DOHH2 (cell line): Measurements from ENCODE around the gene RBFOX1.

Experiments used
- H3F3A ChIP-seq: fragments of 200-600 bp; sonication (generic), shearing (Covaris generic); 2 replicates; pipeline ENCODE4 v1.6.0; 2016; ENCODE audit warnings: antibody characterized with exemption, mild to moderate bottlenecking; ENCODE audit not compliant: control insufficient read depth, insufficient read depth
- H3K27ac ChIP-seq: fragments of 200-600 bp; sonication (generic); 2 replicates; pipeline ENCODE4 v1.5.1; 2014; ENCODE audit warnings: low read depth, mild to moderate bottlenecking, low read length, moderate library complexity
- H3K27me3 ChIP-seq: fragments of 200-600 bp; sonication (generic); 2 replicates; pipeline ENCODE4 v1.6.1; 2014; ENCODE audit warnings: mild to moderate bottlenecking, low read length, mixed read lengths; ENCODE audit not compliant: control insufficient read depth
- H3K36me3 ChIP-seq: fragments of 200-600 bp; sonication (generic); 2 replicates; pipeline ENCODE4 v1.6.1; 2014; ENCODE audit warnings: mild to moderate bottlenecking, low read length, moderate library complexity, mixed read lengths; ENCODE audit not compliant: control insufficient read depth
- H3K4me1 ChIP-seq: fragments of 200-600 bp; sonication (generic); 2 replicates; pipeline ENCODE4 v1.6.1; 2014; ENCODE audit warnings: mild to moderate bottlenecking, low read length, mixed read lengths; ENCODE audit not compliant: control insufficient read depth
- H3K4me2 ChIP-seq: fragments of 200-600 bp; sonication (generic); 2 replicates; pipeline ENCODE4 v1.6.0; 2014; ENCODE audit warnings: mild to moderate bottlenecking, low read length, moderate library complexity
- H3K4me3 ChIP-seq: fragments of 200-600 bp; sonication (generic); 2 replicates; pipeline ENCODE4 v1.5.1; 2014; ENCODE audit warnings: mild to moderate bottlenecking, low read length, mixed read lengths
- H3K79me2 ChIP-seq: fragments of 200-600 bp; sonication (generic); 2 replicates; pipeline ENCODE4 v1.6.1; 2014; ENCODE audit warnings: mild to moderate bottlenecking, low read length, mixed read lengths; ENCODE audit not compliant: control insufficient read depth
- H3K9me2 ChIP-seq: fragments of 200-600 bp; sonication (generic); replicated peaks from 2 replicates; pipeline ENCODE4 v1.6.1; 2014; ENCODE audit warnings: mild to moderate bottlenecking, low read length, mixed read lengths; ENCODE audit not compliant: control insufficient read depth
- H3K9me3 ChIP-seq: fragments of 200-600 bp; sonication (generic); 2 replicates; pipeline ENCODE4 v1.6.1; 2014; ENCODE audit warnings: antibody characterized with exemption, low read length, mixed read lengths; ENCODE audit not compliant: control insufficient read depth, insufficient read depth
- H4K20me1 ChIP-seq: fragments of 200-600 bp; sonication (generic); 2 replicates; pipeline ENCODE4 v1.6.0; 2014; ENCODE audit warnings: low read depth, mild to moderate bottlenecking, antibody characterized with exemption, low read length, moderate library complexity; ENCODE audit not compliant: control insufficient read depth, insufficient read depth
- CTCF ChIP-seq: fragments of 200-600 bp; sonication (generic); IDR thresholded peaks from one replicate; pipeline ENCODE4 v1.5.1; 2014; ENCODE audit warnings: antibody characterized with exemption, mild to moderate bottlenecking, low read depth, low read length; ENCODE audit not compliant: poor library complexity, severe bottlenecking
- EZH2phosphoT487 ChIP-seq: fragments of 200-600 bp; sonication (generic); IDR thresholded peaks from 2 replicates; pipeline ENCODE4 v1.6.1; 2017; ENCODE audit warnings: borderline replicate concordance, mild to moderate bottlenecking, antibody characterized with exemption, low read length, moderate library complexity, mixed read lengths

RBFOX1 gene

GRCh38 chr16:7482596-7483290, 150.1 kb downstream of the RBFOX1 start:
- H3F3A ChIP-seq = no peaks in the 10 kb centered on the region
- TF ChIP-seq EZH2phosphoT487 (no peak), CTCF (no peak)

GRCh38 chr16:7487574-7488323, 155.1 kb downstream of the RBFOX1 start:
- Histone ChIP-seq H4K20me1 (no peaks in the 10 kb centered on the region), H3K9me3 (no peaks in the 10 kb centered on the region), H3K27ac (no peak overlapping the region), H3K9me2 (no peaks in the 10 kb centered on the region), H3K4me3 (no peak overlapping the region), H3K4me2 (no peak overlapping the region), H3K4me1 (no peaks in the 10 kb centered on the region), H3F3A (no peaks in the 10 kb centered on the region), H3K27me3 (no peaks in the 10 kb centered on the region), H3K79me2 (no peaks in the 10 kb centered on the region), H3K36me3 (no peaks in the 10 kb centered on the region)
- TF ChIP-seq EZH2phosphoT487 = no peak

More at GRCh38 chr16:7482596-7483290, 150.1 kb downstream of the RBFOX1 start:
- no peaks in the 10 kb centered on the region for H3K36me3 ChIP-seq
- no peaks in the 10 kb centered on the region for H4K20me1 ChIP-seq
- no peaks in the 10 kb centered on the region for H3K9me3 ChIP-seq
- no peaks in the 10 kb centered on the region for H3K27me3 ChIP-seq
- no peaks in the 10 kb centered on the region for H3K79me2 ChIP-seq
- no peaks in the 10 kb centered on the region for H3K4me1 ChIP-seq
- H3K4me2 ChIP-seq = no peak overlapping the region
- H3K4me3 ChIP-seq = no peak overlapping the region
- H3K9me2 ChIP-seq = no peaks in the 10 kb centered on the region
- H3K27ac ChIP-seq = no peak overlapping the region

- no peaks in the 10 kb centered on the region for H3K36me3 ChIP-seq
- no peaks in the 10 kb centered on the region for H3F3A ChIP-seq
- no peaks in the 10 kb centered on the region for H3K4me1 ChIP-seq
- H3K4me2 ChIP-seq = no peak overlapping the region
- no peaks in the 10 kb centered on the region for H3K27me3 ChIP-seq
- TF ChIP-seq CTCF (no peak), EZH2phosphoT487 (no peak)
- no peak overlapping the region for H3K27ac ChIP-seq
- H3K9me3 ChIP-seq = no peaks in the 10 kb centered on the region
- no peaks in the 10 kb centered on the region for H3K9me2 ChIP-seq
- no peaks in the 10 kb centered on the region for H4K20me1 ChIP-seq
- H3K4me3 ChIP-seq = no peak overlapping the region
- H3K79me2 ChIP-seq = no peaks in the 10 kb centered on the region
These were observed 159.5 kb downstream of the RBFOX1 start for GRCh38 chr16:7492122-7492521.

GRCh38 chr16:7493133-7493532, 160.5 kb downstream of the RBFOX1 start:
- H3K4me3 ChIP-seq = no peak overlapping the region
- no peak overlapping the region for H3K27ac ChIP-seq
- H4K20me1 ChIP-seq = no peaks in the 10 kb centered on the region
- H3K9me3 ChIP-seq = no peaks in the 10 kb centered on the region
- no peak overlapping the region for H3K4me2 ChIP-seq
- H3F3A ChIP-seq = no peaks in the 10 kb centered on the region
- no peaks in the 10 kb centered on the region for H3K36me3 ChIP-seq
- no peaks in the 10 kb centered on the region for H3K4me1 ChIP-seq
- no peaks in the 10 kb centered on the region for H3K27me3 ChIP-seq
- H3K9me2 ChIP-seq = no peaks in the 10 kb centered on the region
- no peaks in the 10 kb centered on the region for H3K79me2 ChIP-seq
- TF ChIP-seq EZH2phosphoT487 (no peak), CTCF (no peak)
